ENCODE data around the gene NUP210. TPM values are rescaled to one million over a fixed set of nuclear protein-coding genes. Genes with fewer than 3 reads are reported as not detected.

The NUP210 gene
- total RNA-seq (2022) (6.9 and 8.4 TPM in 2 replicates), Bru-seq, nascent RNA (percentile 36 among the genes with signal in this experiment), BruChase-seq, experiment 1, labeled RNA remaining after a 6-hour chase (percentile 42 among the genes with signal in this experiment), BruChase-seq, experiment 2, labeled RNA remaining after a 2-hour chase (percentile 37 among the genes with signal in this experiment)
- long read RNA-seq, full-length matches to known transcripts, result 3 of 13 reads
- long read RNA-seq, partial matches to known transcripts, result 6 of 13 reads
- long read RNA-seq, other reads (novel, unspliced or antisense), result 4 of 13 reads

- no peak for TF ChIP-seq CTCF (IDR thresholded peaks at IDR 0.05; ENCODE audit: unreplicated experiment)
- peak; percentile 34 for DNase-seq (ENCODE audit: unreplicated experiment)
- Mint-ChIP-seq H3K36me3 (ENCODE audit: insufficient read depth, unreplicated experiment) (no peaks in the 10 kb centered on the region), H3K27me3 (ENCODE audit: insufficient read depth, unreplicated experiment) (no peaks in the 10 kb centered on the region), H3K4me1 (ENCODE audit: insufficient read depth, unreplicated experiment) (no peaks in the 10 kb centered on the region), H3K4me3 (ENCODE audit: unreplicated experiment) (peak within 1 kb of the TSS; percentile 40), H3K9me3 (ENCODE audit: unreplicated experiment) (no peaks in the 10 kb centered on the region), H3K27ac (ENCODE audit: low read depth, unreplicated experiment) (no peak within 1 kb of the TSS)
- intact Hi-C loops (cut with micrococcal nuclease), result no loop called here
- POLR2A ChIA-PET, result interaction anchor here (1.1 kb wide), 1 partner anchor 8 kb away, joined by 6 read pairs; no protein-coding TSS in a partner anchor
- no TSS peak for BruUV-seq (replicated peaks)
- CTCF ChIA-PET, result no interaction called here
Measured at GRCh38 chr3:13420045-13420830, at the start of gene NUP210. TSS of gene NUP210 (minus strand) at chr3:13420322. CDS start at chr3:13420226, 96 bp downstream.

GRCh38 chr3:13466781-13467180, 46.7 kb upstream of the NUP210 start:
- Mint-ChIP-seq H3K9me3 (ENCODE audit: unreplicated experiment) (no peaks in the 10 kb centered on the region), H3K4me1 (ENCODE audit: insufficient read depth, unreplicated experiment) (no peaks in the 10 kb centered on the region), H3K4me3 (ENCODE audit: unreplicated experiment) (no peak overlapping the region), H3K27me3 (ENCODE audit: insufficient read depth, unreplicated experiment) (peaks cover 11% of the 10 kb centered on the region), H3K36me3 (ENCODE audit: insufficient read depth, unreplicated experiment) (no peaks in the 10 kb centered on the region), H3K27ac (ENCODE audit: low read depth, unreplicated experiment) (no peak overlapping the region)
- ChIA-PET CTCF (interaction anchor here (1.0 to 1.3 kb wide), 2 partner anchors 11 to 375 kb away, joined by 3 to 7 read pairs; no protein-coding TSS in a partner anchor), POLR2A (interaction anchor here (2.9 kb wide), 1 partner anchor 11 kb away, joined by 9 read pairs; no protein-coding TSS in a partner anchor)
- intact Hi-C loops (cut with micrococcal nuclease), result no loop called here
- TF ChIP-seq CTCF (IDR thresholded peaks at IDR 0.05; ENCODE audit: unreplicated experiment), result no peak
- BruUV-seq (replicated peaks), result no TSS peak
- no peak for DNase-seq (ENCODE audit: unreplicated experiment)

- no peak for TF ChIP-seq CTCF (IDR thresholded peaks at IDR 0.05; ENCODE audit: unreplicated experiment)
- no TSS peak for BruUV-seq (replicated peaks)
- Mint-ChIP-seq H3K27me3 (ENCODE audit: insufficient read depth, unreplicated experiment) (peaks cover 11% of the 10 kb centered on the region), H3K4me3 (ENCODE audit: unreplicated experiment) (no peak overlapping the region), H3K27ac (ENCODE audit: low read depth, unreplicated experiment) (no peak overlapping the region), H3K4me1 (ENCODE audit: insufficient read depth, unreplicated experiment) (no peaks in the 10 kb centered on the region), H3K9me3 (ENCODE audit: unreplicated experiment) (no peaks in the 10 kb centered on the region), H3K36me3 (ENCODE audit: insufficient read depth, unreplicated experiment) (no peaks in the 10 kb centered on the region)
- no peak for DNase-seq (ENCODE audit: unreplicated experiment)
- POLR2A ChIA-PET, result interaction anchor here (2.9 kb wide), 1 partner anchor 10 kb away, joined by 9 read pairs; no protein-coding TSS in a partner anchor
- CTCF ChIA-PET, result no interaction called here
- intact Hi-C loops (cut with micrococcal nuclease), result no loop called here
Measured at GRCh38 chr3:13465236-13465873, 45.2 kb upstream of the NUP210 start.

All from MCF 10A (cell line).